Neuron (in vitro differentiated cells): ENCODE data around the gene IRAK1.

Experiments
- H2AFZ ChIP-seq: one replicate; pipeline ENCODE4 v1.6.1; 2013; ENCODE audit warnings: low read depth, mild to moderate bottlenecking, inconsistent platforms, low read length, moderate library complexity
- H3K27me3 ChIP-seq: one replicate; pipeline ENCODE4 v1.6.1; 2013; ENCODE audit warnings: low read length; ENCODE audit not compliant: insufficient read depth
- H3K36me3 ChIP-seq: one replicate; pipeline ENCODE4 v1.6.1; 2013; ENCODE audit warnings: low read length; ENCODE audit not compliant: insufficient read depth
- H3K4me1 ChIP-seq: one replicate; pipeline ENCODE4 v1.6.1; 2013; ENCODE audit warnings: low read length; ENCODE audit not compliant: insufficient read depth
- H3K4me3 ChIP-seq: 2 replicates; pipeline ENCODE4 v1.5.1; 2013; ENCODE audit warnings: mild to moderate bottlenecking, low read length, moderate library complexity
- H3K9me3 ChIP-seq: one replicate; pipeline ENCODE4 v1.6.1; 2013; ENCODE audit warnings: low read length

Gene IRAK1

DNA sequence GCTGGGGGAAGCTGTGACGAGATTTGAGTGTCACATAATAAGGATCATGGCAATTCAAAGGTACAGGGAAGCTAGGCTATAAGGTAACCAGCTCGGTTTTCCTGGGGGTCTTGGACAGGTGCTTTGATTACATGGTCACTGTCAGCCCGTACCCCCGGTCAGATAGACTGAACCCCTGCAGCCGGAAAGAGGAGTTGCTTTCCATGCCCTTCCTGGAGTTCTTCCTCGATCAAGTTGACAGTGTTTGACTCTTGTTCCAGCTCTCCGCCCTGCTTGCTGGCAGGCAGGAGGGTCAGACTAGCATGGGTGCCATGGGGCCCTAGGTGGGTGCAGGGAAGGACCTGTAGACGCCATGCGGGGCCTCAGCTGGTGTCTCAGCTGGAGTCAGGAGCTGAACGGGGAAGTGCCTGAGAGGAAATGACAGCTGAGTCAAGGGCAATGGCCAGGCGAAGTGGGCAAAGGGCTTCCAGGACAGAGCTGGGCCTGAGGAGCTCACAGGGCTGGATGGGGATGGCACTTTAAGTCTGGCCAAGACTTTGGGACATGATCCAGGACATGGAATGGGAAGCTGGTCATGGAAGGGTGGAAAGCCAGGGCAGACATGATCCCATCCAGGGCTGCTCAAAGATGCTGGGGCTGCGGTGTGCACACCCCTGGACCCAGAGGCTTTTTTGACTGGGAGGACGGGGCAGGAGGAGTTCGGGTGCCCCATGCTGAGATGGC lies 45.5 kb downstream of the IRAK1 start:
- Histone ChIP-seq H3K9me3 (no peaks in the 10 kb centered on the region), H3K36me3 (no peaks in the 10 kb centered on the region), H3K4me1 (peaks cover 25% of the 10 kb centered on the region), H3K27me3 (no peaks in the 10 kb centered on the region), H2AFZ (no peak overlapping the region), H3K4me3 (no peak overlapping the region)

GRCh38 chrX:153973127-153974002 lies 46.3 kb downstream of the IRAK1 start:
- Histone ChIP-seq H3K36me3 (no peaks in the 10 kb centered on the region), H3K4me1 (peaks cover 33% of the 10 kb centered on the region), H2AFZ (peak overlapping the region; percentile 46), H3K4me3 (peak overlapping the region; percentile 96), H3K27me3 (no peaks in the 10 kb centered on the region), H3K9me3 (no peaks in the 10 kb centered on the region)

- Histone ChIP-seq H3K4me3 (peak within 1 kb of the TSS; percentile 96), H2AFZ (peak within 1 kb of the TSS; percentile 85), H3K27me3 (no peaks in the 10 kb centered on the region), H3K36me3 (no peaks in the 10 kb centered on the region), H3K9me3 (no peaks in the 10 kb centered on the region), H3K4me1 (peaks cover 41% of the 10 kb centered on the region)
These were observed 47.2 kb downstream of the IRAK1 start, which contains the start of gene TMEM187 for GRCh38 chrX:153972368-153973126. TMEM187 (plus strand) TSS chrX:153972754; CDS start chrX:153982063, 9,309 bp downstream.

GRCh38 chrX:153971450-153972367 lies 48.0 kb downstream of the IRAK1 start, which contains the start of gene HCFC1:
HCFC1 (minus strand) TSS chrX:153971818; CDS start chrX:153970840, 978 bp downstream.
- Histone ChIP-seq H2AFZ (peak within 1 kb of the TSS; percentile 85), H3K4me1 (peaks cover 48% of the 10 kb centered on the region), H3K4me3 (peak within 1 kb of the TSS; percentile 96), H3K9me3 (no peaks in the 10 kb centered on the region), H3K36me3 (no peaks in the 10 kb centered on the region), H3K27me3 (no peaks in the 10 kb centered on the region)

- Histone ChIP-seq H2AFZ (peak overlapping the region; percentile 85), H3K4me1 (peaks cover 48% of the 10 kb centered on the region), H3K27me3 (no peaks in the 10 kb centered on the region), H3K9me3 (no peaks in the 10 kb centered on the region), H3K4me3 (peak overlapping the region; percentile 96), H3K36me3 (no peaks in the 10 kb centered on the region)
These were observed 48.6 kb downstream of the IRAK1 start for GRCh38 chrX:153971124-153971449.

- no peaks in the 10 kb centered on the region for H3K36me3 ChIP-seq
- peak overlapping the region; percentile 96 for H3K4me3 ChIP-seq
- peaks cover 48% of the 10 kb centered on the region for H3K4me1 ChIP-seq
- H3K27me3 ChIP-seq: no peaks in the 10 kb centered on the region
- peak overlapping the region; percentile 85 for H2AFZ ChIP-seq
- no peaks in the 10 kb centered on the region for H3K9me3 ChIP-seq
These were observed 49.2 kb downstream of the IRAK1 start for GRCh38 chrX:153970357-153971123.

- Histone ChIP-seq H3K4me1 (peaks cover 48% of the 10 kb centered on the region), H3K27me3 (no peaks in the 10 kb centered on the region), H3K4me3 (peak overlapping the region; percentile 96), H3K9me3 (no peaks in the 10 kb centered on the region), H2AFZ (no peak overlapping the region), H3K36me3 (no peaks in the 10 kb centered on the region)
These were observed 49.8 kb downstream of the IRAK1 start for GRCh38 chrX:153969904-153970356.

DNA sequence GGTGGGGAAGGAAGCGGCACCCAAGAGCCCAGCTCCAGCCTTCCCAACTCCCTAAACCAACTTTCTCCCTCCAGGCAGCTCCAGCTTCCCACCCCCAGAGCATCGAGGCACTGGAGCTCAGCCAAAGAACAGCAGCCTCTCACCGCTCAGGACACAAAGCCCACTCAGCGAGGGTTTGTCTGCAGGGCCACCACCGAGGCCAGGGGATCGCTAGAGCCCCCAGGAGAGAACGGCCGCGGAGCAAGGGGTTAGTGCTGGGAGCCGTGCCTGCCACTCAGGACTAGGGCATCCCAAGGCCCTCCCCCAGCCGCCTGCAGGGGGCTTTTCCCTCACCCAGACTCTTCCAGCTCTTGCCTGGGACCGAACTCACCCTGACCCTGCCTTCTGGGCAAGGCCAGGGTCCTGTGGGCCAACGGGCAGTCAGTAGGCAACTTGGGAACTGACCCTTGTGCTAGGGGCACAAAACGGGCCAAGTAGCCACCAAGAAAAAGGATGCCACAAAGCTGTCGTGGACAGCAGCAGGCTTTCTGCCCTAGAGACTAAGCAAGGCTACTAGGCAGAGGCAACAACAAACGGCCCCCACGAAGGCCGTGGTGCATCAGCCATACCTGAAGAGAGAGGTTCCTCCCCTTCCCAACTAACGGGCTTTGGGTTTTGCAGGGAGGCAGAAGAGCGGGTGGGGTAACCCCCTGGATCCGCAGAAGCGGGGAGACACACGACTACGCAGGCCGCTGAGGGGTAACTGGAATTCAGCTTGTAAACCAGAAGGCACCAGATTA lies 50.4 kb downstream of the IRAK1 start:
- no peaks in the 10 kb centered on the region for H3K9me3 ChIP-seq
- H3K36me3 ChIP-seq: peaks cover 3% of the 10 kb centered on the region
- H2AFZ ChIP-seq: no peak overlapping the region
- H3K27me3 ChIP-seq: no peaks in the 10 kb centered on the region
- H3K4me1 ChIP-seq: peaks cover 43% of the 10 kb centered on the region
- peak overlapping the region; percentile 96 for H3K4me3 ChIP-seq

GRCh38 chrX:153968754-153969124 lies 51.0 kb downstream of the IRAK1 start:
- H3K36me3 ChIP-seq: peaks cover 5% of the 10 kb centered on the region
- peaks cover 38% of the 10 kb centered on the region for H3K4me1 ChIP-seq
- H2AFZ ChIP-seq: no peak overlapping the region
- H3K27me3 ChIP-seq: no peaks in the 10 kb centered on the region
- peak overlapping the region; percentile 96 for H3K4me3 ChIP-seq
- no peaks in the 10 kb centered on the region for H3K9me3 ChIP-seq

DNA sequence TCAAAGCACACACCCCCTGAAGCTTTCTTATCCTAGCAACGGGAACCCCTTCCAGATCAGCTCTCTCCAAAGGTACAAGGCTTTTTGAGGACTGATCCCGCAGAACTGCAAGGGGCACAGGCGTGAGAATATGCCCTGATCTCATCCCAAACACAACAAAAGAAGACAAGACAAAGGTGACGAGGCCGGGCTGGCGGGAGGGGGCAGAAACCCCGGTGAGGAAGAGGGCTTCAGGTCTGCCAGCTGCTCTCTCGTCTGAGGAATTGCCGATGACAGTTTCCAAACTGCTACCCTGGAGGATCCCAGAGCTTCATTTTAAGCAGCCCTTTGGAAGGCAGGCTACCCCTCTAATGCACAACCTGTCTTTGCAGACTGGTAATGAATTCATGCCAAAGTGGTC lies 51.4 kb downstream of the IRAK1 start:
- H2AFZ ChIP-seq: no peak overlapping the region
- no peaks in the 10 kb centered on the region for H3K27me3 ChIP-seq
- peaks cover 33% of the 10 kb centered on the region for H3K4me1 ChIP-seq
- no peaks in the 10 kb centered on the region for H3K9me3 ChIP-seq
- H3K36me3 ChIP-seq: peaks cover 9% of the 10 kb centered on the region
- H3K4me3 ChIP-seq: no peak overlapping the region

DNA sequence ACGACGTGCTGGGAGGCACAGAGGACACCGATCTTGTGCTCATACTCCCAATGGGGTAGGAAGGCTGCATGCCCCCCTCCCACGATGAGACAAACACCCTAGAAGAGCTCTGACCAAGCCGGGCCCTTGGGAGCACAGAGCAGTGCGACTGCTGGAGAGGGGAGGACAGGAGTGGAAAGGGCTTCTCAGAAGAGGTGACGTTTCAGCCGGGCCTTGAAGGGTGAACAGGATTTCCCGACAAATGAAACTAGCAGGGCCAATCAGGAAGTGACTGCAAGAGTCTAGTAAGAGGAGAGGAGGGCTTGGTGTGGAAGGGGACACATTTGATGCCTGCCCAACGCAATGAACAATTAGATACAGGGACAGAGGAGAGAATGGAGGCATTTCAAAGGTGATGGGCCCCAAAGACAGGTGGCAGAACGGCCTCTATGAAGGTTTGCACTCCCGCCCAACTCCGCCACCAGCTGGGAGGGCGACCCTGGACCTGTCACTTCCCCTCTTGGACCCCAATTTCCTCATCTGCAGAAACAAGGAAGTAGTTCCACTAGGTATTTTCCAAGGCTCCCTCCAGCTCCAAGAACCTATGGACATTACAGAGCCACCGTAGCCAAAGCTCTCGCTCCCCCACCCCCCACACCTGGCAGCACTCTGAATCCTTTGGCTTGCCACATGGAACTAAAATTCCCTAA lies 52.0 kb downstream of the IRAK1 start:
- Histone ChIP-seq H3K4me1 (peaks cover 30% of the 10 kb centered on the region), H3K9me3 (no peaks in the 10 kb centered on the region), H2AFZ (no peak overlapping the region), H3K27me3 (no peaks in the 10 kb centered on the region), H3K36me3 (peaks cover 10% of the 10 kb centered on the region), H3K4me3 (no peak overlapping the region)
